Stimulated activated memory B cell treated with anti-CD40 and anti-IgM and Interleukin-4, amounts not matched to agents 10 μg/mL and 1 μg/mL and 100 μg/mL, for 72 hours (primary cell): ENCODE results near the gene SLC14A1.

ENCODE experiments used
- ATAC-seq: fragments of 150-1000 bp; cut with Tn5 transposase; 2 replicates; pipeline ENCODE4 v1.10.0; 2021
- H3K27ac Mint-ChIP-seq: one replicate; pipeline ENCODE4 v1.8.0; 2022; ENCODE audit warnings: mild to moderate bottlenecking, mixed read lengths
- H3K27me3 Mint-ChIP-seq: one replicate; pipeline ENCODE4 v1.8.0; 2022; ENCODE audit warnings: mixed read lengths
- H3K36me3 Mint-ChIP-seq: one replicate; pipeline ENCODE4 v1.8.0; 2022; ENCODE audit warnings: mixed read lengths
- H3K4me1 Mint-ChIP-seq: one replicate; pipeline ENCODE4 v1.8.0; 2022; ENCODE audit warnings: mixed read lengths
- H3K4me3 Mint-ChIP-seq: one replicate; pipeline ENCODE4 v1.8.0; 2022; ENCODE audit warnings: mild to moderate bottlenecking, moderate library complexity, mixed read lengths
- H3K9me3 Mint-ChIP-seq: one replicate; pipeline ENCODE4 v1.8.0; 2022; ENCODE audit warnings: mixed read lengths

The SLC14A1 gene

GRCh38 chr18:45761512-45762114 lies 37.6 kb downstream of the SLC14A1 start:
- no peak for ATAC-seq
- no peaks in the 10 kb centered on the region for H3K9me3 Mint-ChIP-seq

GRCh38 chr18:45764000-45764686 lies 40.2 kb downstream of the SLC14A1 start:
- Mint-ChIP-seq H3K4me1 (peaks cover 16% of the 10 kb centered on the region), H3K27ac (no peak overlapping the region), H3K9me3 (no peaks in the 10 kb centered on the region), H3K27me3 (peaks cover 17% of the 10 kb centered on the region), H3K4me3 (no peak overlapping the region), H3K36me3 (no peaks in the 10 kb centered on the region)
- ATAC-seq = no peak

More at GRCh38 chr18:45761512-45762114, 37.6 kb downstream of the SLC14A1 start:
- peaks cover 16% of the 10 kb centered on the region for H3K4me1 Mint-ChIP-seq
- H3K36me3 Mint-ChIP-seq = no peaks in the 10 kb centered on the region
- H3K27me3 Mint-ChIP-seq = peaks cover 33% of the 10 kb centered on the region
- H3K4me3 Mint-ChIP-seq = no peak overlapping the region
- no peak overlapping the region for H3K27ac Mint-ChIP-seq

GRCh38 chr18:45765796-45766195 lies 41.8 kb downstream of the SLC14A1 start:
- ATAC-seq = no peak
- peaks cover 15% of the 10 kb centered on the region for H3K27me3 Mint-ChIP-seq
- no peak overlapping the region for H3K27ac Mint-ChIP-seq
- H3K4me3 Mint-ChIP-seq = no peak overlapping the region
- no peaks in the 10 kb centered on the region for H3K9me3 Mint-ChIP-seq
- H3K4me1 Mint-ChIP-seq = peaks cover 7% of the 10 kb centered on the region
- H3K36me3 Mint-ChIP-seq = no peaks in the 10 kb centered on the region

GRCh38 chr18:45771587-45772480 lies 47.9 kb downstream of the SLC14A1 start:
- Mint-ChIP-seq H3K27ac (no peak overlapping the region), H3K27me3 (peaks cover 23% of the 10 kb centered on the region), H3K9me3 (peaks cover 3% of the 10 kb centered on the region), H3K36me3 (no peaks in the 10 kb centered on the region), H3K4me3 (no peak overlapping the region), H3K4me1 (peaks cover 17% of the 10 kb centered on the region)
- no peak for ATAC-seq

GRCh38 chr18:45774065-45774521 lies 50.1 kb downstream of the SLC14A1 start:
- ATAC-seq = peak; percentile 20
- Mint-ChIP-seq H3K9me3 (peaks cover 3% of the 10 kb centered on the region), H3K27ac (peak overlapping the region; percentile 87), H3K27me3 (peaks cover 38% of the 10 kb centered on the region), H3K4me1 (peaks cover 17% of the 10 kb centered on the region), H3K4me3 (no peak overlapping the region), H3K36me3 (no peaks in the 10 kb centered on the region)

- peaks cover 40% of the 10 kb centered on the region for H3K27me3 Mint-ChIP-seq
- H3K4me3 Mint-ChIP-seq = peak overlapping the region; percentile 85
- H3K4me1 Mint-ChIP-seq = peaks cover 17% of the 10 kb centered on the region
- peak; percentile 87 for ATAC-seq
- no peaks in the 10 kb centered on the region for H3K36me3 Mint-ChIP-seq
- peak overlapping the region; percentile 87 for H3K27ac Mint-ChIP-seq
- peaks cover 3% of the 10 kb centered on the region for H3K9me3 Mint-ChIP-seq
These were observed 51.3 kb downstream of the SLC14A1 start for GRCh38 chr18:45775241-45775676.

GRCh38 chr18:45775743-45776142 lies 51.8 kb downstream of the SLC14A1 start:
- peaks cover 17% of the 10 kb centered on the region for H3K4me1 Mint-ChIP-seq
- ATAC-seq = no peak
- no peaks in the 10 kb centered on the region for H3K36me3 Mint-ChIP-seq
- peaks cover 40% of the 10 kb centered on the region for H3K27me3 Mint-ChIP-seq
- peak overlapping the region; percentile 85 for H3K4me3 Mint-ChIP-seq
- peaks cover 3% of the 10 kb centered on the region for H3K9me3 Mint-ChIP-seq
- peak overlapping the region; percentile 87 for H3K27ac Mint-ChIP-seq

- no peak for ATAC-seq
- H3K9me3 Mint-ChIP-seq = peaks cover 3% of the 10 kb centered on the region
- peaks cover 48% of the 10 kb centered on the region for H3K27me3 Mint-ChIP-seq
- H3K4me3 Mint-ChIP-seq = no peak overlapping the region
- H3K4me1 Mint-ChIP-seq = peaks cover 17% of the 10 kb centered on the region
- no peak overlapping the region for H3K27ac Mint-ChIP-seq
- no peaks in the 10 kb centered on the region for H3K36me3 Mint-ChIP-seq
These were observed 53.4 kb downstream of the SLC14A1 start for GRCh38 chr18:45777393-45777792.

- H3K9me3 Mint-ChIP-seq = no peaks in the 10 kb centered on the region
- H3K4me1 Mint-ChIP-seq = no peaks in the 10 kb centered on the region
- H3K27ac Mint-ChIP-seq = no peak overlapping the region
- no peaks in the 10 kb centered on the region for H3K36me3 Mint-ChIP-seq
- peaks cover 60% of the 10 kb centered on the region for H3K27me3 Mint-ChIP-seq
- no peak overlapping the region for H3K4me3 Mint-ChIP-seq
- ATAC-seq = no peak
These were observed 56.6 kb downstream of the SLC14A1 start for GRCh38 chr18:45780568-45780967.

GRCh38 chr18:45782662-45783061 lies 58.7 kb downstream of the SLC14A1 start:
- Mint-ChIP-seq H3K4me3 (no peak overlapping the region), H3K4me1 (no peaks in the 10 kb centered on the region), H3K27ac (no peak overlapping the region), H3K27me3 (peaks cover 59% of the 10 kb centered on the region), H3K36me3 (no peaks in the 10 kb centered on the region), H3K9me3 (no peaks in the 10 kb centered on the region)
- ATAC-seq = no peak

GRCh38 chr18:45783097-45784075 lies 59.4 kb downstream of the SLC14A1 start:
- H3K9me3 Mint-ChIP-seq = no peaks in the 10 kb centered on the region
- no peak overlapping the region for H3K27ac Mint-ChIP-seq
- H3K4me3 Mint-ChIP-seq = no peak overlapping the region
- no peak for ATAC-seq
- no peaks in the 10 kb centered on the region for H3K36me3 Mint-ChIP-seq
- H3K27me3 Mint-ChIP-seq = peaks cover 52% of the 10 kb centered on the region
- no peaks in the 10 kb centered on the region for H3K4me1 Mint-ChIP-seq

- H3K4me3 Mint-ChIP-seq = no peak overlapping the region
- no peaks in the 10 kb centered on the region for H3K36me3 Mint-ChIP-seq
- no peak for ATAC-seq
These were observed 61.2 kb downstream of the SLC14A1 start for GRCh38 chr18:45785134-45785533.

GRCh38 chr18:45786941-45787340 lies 63.0 kb downstream of the SLC14A1 start:
- Mint-ChIP-seq H3K36me3 (no peaks in the 10 kb centered on the region), H3K27ac (no peak overlapping the region), H3K4me3 (no peak overlapping the region), H3K27me3 (peaks cover 17% of the 10 kb centered on the region), H3K9me3 (peaks cover 3% of the 10 kb centered on the region), H3K4me1 (no peaks in the 10 kb centered on the region)
- no peak for ATAC-seq

More at GRCh38 chr18:45785134-45785533, 61.2 kb downstream of the SLC14A1 start:
- H3K9me3 Mint-ChIP-seq = no peaks in the 10 kb centered on the region
- H3K4me1 Mint-ChIP-seq = no peaks in the 10 kb centered on the region
- no peak overlapping the region for H3K27ac Mint-ChIP-seq
- peaks cover 34% of the 10 kb centered on the region for H3K27me3 Mint-ChIP-seq

GRCh38 chr18:45787346-45787745 lies 63.4 kb downstream of the SLC14A1 start:
- no peaks in the 10 kb centered on the region for H3K36me3 Mint-ChIP-seq
- H3K9me3 Mint-ChIP-seq = peaks cover 4% of the 10 kb centered on the region
- no peak for ATAC-seq
- no peaks in the 10 kb centered on the region for H3K4me1 Mint-ChIP-seq
- no peak overlapping the region for H3K4me3 Mint-ChIP-seq
- H3K27ac Mint-ChIP-seq = no peak overlapping the region
- peaks cover 13% of the 10 kb centered on the region for H3K27me3 Mint-ChIP-seq
